K562 (cell line): ENCODE results near the gene MRPL40. TPM values are rescaled to one million over a fixed set of nuclear protein-coding genes. Genes with fewer than 3 reads are reported as not detected.

Experiments used
- CBX3 ChIP-seq, 2 experiments: IDR thresholded peaks; 1 replicate in 1 of 2; 2 replicates in 1 of 2; pipeline ENCODE4 v1.6.1; 2012; ENCODE audit warnings: inconsistent platforms in 2 of 2, low read length in 2 of 2, borderline replicate concordance in 1 of 2, control low read depth in 1 of 2
- GABPB1 ChIP-seq: sonication (generic); formaldehyde crosslinking; IDR thresholded peaks from 2 replicates; pipeline ENCODE4 v1.8.0; 2022; ENCODE audit warnings: mild to moderate bottlenecking, missing genetic modification reagents
- IRF2 ChIP-seq: sonication (generic); formaldehyde crosslinking; IDR thresholded peaks from 2 replicates; pipeline ENCODE4 v1.8.1; 2022; ENCODE audit warnings: mild to moderate bottlenecking, missing genetic modification reagents
- KDM2B ChIP-seq: fragments of 250-450 bp; sonication (Bioruptor Pico); IDR thresholded peaks from 2 replicates; pipeline ENCODE4 v1.8.0; 2021; ENCODE audit warnings: mild to moderate bottlenecking, moderate library complexity
- MYNN ChIP-seq, 2 experiments: sonication (generic); formaldehyde crosslinking in 1 of 2; IDR thresholded peaks; 2 replicates each; pipeline versions ENCODE4 v1.5.0 to v1.6.1; 2016 to 2020; ENCODE audit warnings: antibody characterized with exemption in 1 of 2, missing genetic modification reagents in 1 of 2
- NFATC3 ChIP-seq: fragments of 450-650 bp; IDR thresholded peaks from 2 replicates; pipeline ENCODE4 v1.6.1; 2017; ENCODE audit warnings: mild to moderate bottlenecking
- RB1 ChIP-seq: fragments of 450-650 bp; IDR thresholded peaks from 2 replicates; pipeline ENCODE4 v1.6.1; 2017; ENCODE audit warnings: low read depth, mild to moderate bottlenecking
- TAF7 ChIP-seq: fragments of 450-650 bp; IDR thresholded peaks from 2 replicates; pipeline ENCODE4 v1.6.1; 2016; ENCODE audit warnings: missing genetic modification characterization, missing compliant biosample characterization
- ZFPM2 ChIP-seq: fragments of 250-450 bp; sonication (Bioruptor Pico); IDR thresholded peaks from 2 replicates; pipeline ENCODE4 v1.5.1; 2022; ENCODE audit warnings: mild to moderate bottlenecking
- ZNF431 ChIP-seq: sonication (generic); formaldehyde crosslinking; IDR thresholded peaks from 2 replicates; pipeline ENCODE4 v1.8.0; 2022; ENCODE audit warnings: mild to moderate bottlenecking, missing genetic modification reagents
- ZNF507 ChIP-seq: conservative IDR thresholded peaks from 2 replicates; pipeline ENCODE4 v1.6.1; 2017; ENCODE audit warnings: missing genetic modification characterization, missing compliant biosample characterization
- ZNF77 ChIP-seq: fragments of 250-450 bp; sonication (Bioruptor Pico); IDR thresholded peaks from 2 replicates; pipeline ENCODE4 v1.5.0; 2020
- polyA plus RNA-seq, 8 experiments: library from polyadenylated mRNA; depleted of rRNA in 4 of 8; stranded (reverse) in 5 of 8; unstranded in 3 of 8; fragments of >200 nt; fragmentation: Nextera tagmentation in 2 of 8; fragmentation: Illumina TruSeq in 1 of 8; extraction: Ambion mirVana in 2 of 8; extraction: Trizol in 1 of 8; gene quantifications; 2 replicates each; pipeline versions ENCODE4 v1.2.1 to v1.2.3, GENCODE V29; 2011 to 2014; ENCODE audit warnings: inconsistent platforms in 1 of 8, missing spikeins in 1 of 8
- total RNA-seq, 7 experiments: library from RNA; depleted of rRNA in 6 of 7; stranded (reverse); fragments of >200 nt in 6 of 7; fragmentation: Illumina TruSeq in 2 of 7; extraction: Trizol in 2 of 7; gene quantifications; 2 replicates each; pipeline versions ENCODE4 v1.2.1 to v1.2.3, GENCODE V29; 2011 to 2021; ENCODE audit warnings: low replicate concordance in 1 of 7
- TF ChIP-seq, protein P1 (sequence below), 2 experiments: fragments of 450-650 bp; formaldehyde crosslinking in 1 of 2; IDR thresholded peaks; 2 replicates each; pipeline versions ENCODE4 v1.4.0 to v1.6.1; 2014 to 2020; ENCODE audit warnings: mild to moderate bottlenecking in 2 of 2, borderline replicate concordance in 1 of 2, low read depth in 1 of 2
- TF ChIP-seq, protein P2 (sequence below), 2 experiments: IDR thresholded peaks in 1 of 2; conservative IDR thresholded peaks in 1 of 2; 2 replicates each; pipeline ENCODE4 v1.6.1; 2016; ENCODE audit warnings: low read depth in 2 of 2, mild to moderate bottlenecking in 1 of 2, missing compliant biosample characterization in 1 of 2, missing genetic modification characterization in 1 of 2, moderate library complexity in 1 of 2
- TF ChIP-seq, protein P3 (sequence below): fragments of 250-450 bp; sonication (Bioruptor Pico); IDR thresholded peaks from 2 replicates; pipeline ENCODE4 v1.8.0; 2022; ENCODE audit warnings: inconsistent platforms, mild to moderate bottlenecking, moderate library complexity, borderline replicate concordance

MRPL40 gene
- total and polyA plus RNA-seq, 9 of the 15 experiments (the other 6 are each of a cell fraction or from before 2014, with no cell fraction given) = 132 to 652 (median 208) TPM

DNA sequence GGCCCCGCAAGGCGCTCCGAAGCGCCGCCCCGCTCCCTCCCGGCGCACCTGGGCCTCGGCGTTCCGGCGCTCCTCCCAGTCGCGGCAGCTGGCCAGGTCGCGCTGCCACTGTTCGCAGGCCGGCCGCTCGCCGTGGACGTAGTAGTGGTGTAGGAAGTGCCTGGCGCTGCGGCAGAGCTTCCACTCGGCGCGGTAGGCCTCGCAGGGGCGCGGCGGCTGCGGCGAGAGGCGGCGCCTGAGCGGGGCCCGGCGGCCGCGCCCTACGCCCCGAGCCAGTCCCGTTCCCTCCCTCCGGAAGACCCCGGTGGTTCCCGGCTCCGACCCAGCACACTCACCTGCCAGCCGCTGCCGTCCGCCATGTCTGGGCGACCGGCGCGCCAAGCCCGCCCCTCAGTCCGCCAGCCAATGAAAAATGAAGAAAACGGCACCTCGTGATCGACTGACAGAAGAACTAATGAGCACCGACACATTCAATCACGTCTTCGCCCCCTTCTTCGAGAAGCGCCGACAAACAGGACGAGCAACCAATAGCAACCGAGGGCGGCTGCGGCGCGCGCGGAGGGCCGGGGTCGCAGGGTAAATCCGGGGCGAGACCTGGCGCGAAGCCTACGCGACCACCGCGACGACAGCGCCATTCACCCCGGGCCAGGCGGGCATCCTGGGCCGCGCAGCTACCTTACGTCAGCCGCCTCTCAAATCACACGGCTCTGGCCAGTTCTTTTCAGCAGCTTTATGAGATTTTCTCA lies 15.2 kb downstream of the MRPL40 start, which contains the start of gene C22orf39 (continued):
- TF ChIP-seq, protein P1, sequence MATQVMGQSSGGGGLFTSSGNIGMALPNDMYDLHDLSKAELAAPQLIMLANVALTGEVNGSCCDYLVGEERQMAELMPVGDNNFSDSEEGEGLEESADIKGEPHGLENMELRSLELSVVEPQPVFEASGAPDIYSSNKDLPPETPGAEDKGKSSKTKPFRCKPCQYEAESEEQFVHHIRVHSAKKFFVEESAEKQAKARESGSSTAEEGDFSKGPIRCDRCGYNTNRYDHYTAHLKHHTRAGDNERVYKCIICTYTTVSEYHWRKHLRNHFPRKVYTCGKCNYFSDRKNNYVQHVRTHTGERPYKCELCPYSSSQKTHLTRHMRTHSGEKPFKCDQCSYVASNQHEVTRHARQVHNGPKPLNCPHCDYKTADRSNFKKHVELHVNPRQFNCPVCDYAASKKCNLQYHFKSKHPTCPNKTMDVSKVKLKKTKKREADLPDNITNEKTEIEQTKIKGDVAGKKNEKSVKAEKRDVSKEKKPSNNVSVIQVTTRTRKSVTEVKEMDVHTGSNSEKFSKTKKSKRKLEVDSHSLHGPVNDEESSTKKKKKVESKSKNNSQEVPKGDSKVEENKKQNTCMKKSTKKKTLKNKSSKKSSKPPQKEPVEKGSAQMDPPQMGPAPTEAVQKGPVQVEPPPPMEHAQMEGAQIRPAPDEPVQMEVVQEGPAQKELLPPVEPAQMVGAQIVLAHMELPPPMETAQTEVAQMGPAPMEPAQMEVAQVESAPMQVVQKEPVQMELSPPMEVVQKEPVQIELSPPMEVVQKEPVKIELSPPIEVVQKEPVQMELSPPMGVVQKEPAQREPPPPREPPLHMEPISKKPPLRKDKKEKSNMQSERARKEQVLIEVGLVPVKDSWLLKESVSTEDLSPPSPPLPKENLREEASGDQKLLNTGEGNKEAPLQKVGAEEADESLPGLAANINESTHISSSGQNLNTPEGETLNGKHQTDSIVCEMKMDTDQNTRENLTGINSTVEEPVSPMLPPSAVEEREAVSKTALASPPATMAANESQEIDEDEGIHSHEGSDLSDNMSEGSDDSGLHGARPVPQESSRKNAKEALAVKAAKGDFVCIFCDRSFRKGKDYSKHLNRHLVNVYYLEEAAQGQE (IDR thresholded peaks at IDR 0.05; ENCODE audit: borderline replicate concordance) = no peak; the same call in 1 of the 2 replicates
- TF ChIP-seq, protein P1 (CRISPR knock-in tag; IDR thresholded peaks at IDR 0.05; ENCODE audit: low read depth) = peak; percentile 87
- no peak for TF ChIP-seq ZNF431 (CRISPR knock-in tag)
- no peak for TF ChIP-seq ZNF77
- peak; percentile 91 for TF ChIP-seq ZFPM2 (CRISPR knock-in tag)
- TF ChIP-seq CBX3 (IDR thresholded peaks at IDR 0.05; ENCODE audit: borderline replicate concordance in 1 of 2, low read length in 2 of 2) = no peak
- peak; percentile 81 for TF ChIP-seq TAF7 (tag)
- no peak for TF ChIP-seq ZNF507 (tag)
- TF ChIP-seq, protein P2, sequence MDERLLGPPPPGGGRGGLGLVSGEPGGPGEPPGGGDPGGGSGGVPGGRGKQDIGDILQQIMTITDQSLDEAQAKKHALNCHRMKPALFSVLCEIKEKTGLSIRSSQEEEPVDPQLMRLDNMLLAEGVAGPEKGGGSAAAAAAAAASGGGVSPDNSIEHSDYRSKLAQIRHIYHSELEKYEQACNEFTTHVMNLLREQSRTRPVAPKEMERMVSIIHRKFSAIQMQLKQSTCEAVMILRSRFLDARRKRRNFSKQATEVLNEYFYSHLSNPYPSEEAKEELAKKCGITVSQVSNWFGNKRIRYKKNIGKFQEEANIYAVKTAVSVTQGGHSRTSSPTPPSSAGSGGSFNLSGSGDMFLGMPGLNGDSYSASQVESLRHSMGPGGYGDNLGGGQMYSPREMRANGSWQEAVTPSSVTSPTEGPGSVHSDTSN (CRISPR knock-in tag; IDR thresholded peaks at IDR 0.05; ENCODE audit: low read depth) = peak; percentile 93
- TF ChIP-seq, protein P2 (tag; conservative IDR thresholded peaks at IDR 0.05; ENCODE audit: low read depth) = peak; percentile 100
- peak; percentile 55 for TF ChIP-seq MYNN (IDR thresholded peaks at IDR 0.05)
- TF ChIP-seq MYNN (CRISPR knock-in tag; IDR thresholded peaks at IDR 0.05) = no peak
- peak; percentile 99 for TF ChIP-seq RB1
- peak; percentile 85 for TF ChIP-seq KDM2B (CRISPR knock-in tag)
- no peak for TF ChIP-seq NFATC3
- no peak for TF ChIP-seq IRF2 (CRISPR knock-in tag)
- TF ChIP-seq, protein P3, sequence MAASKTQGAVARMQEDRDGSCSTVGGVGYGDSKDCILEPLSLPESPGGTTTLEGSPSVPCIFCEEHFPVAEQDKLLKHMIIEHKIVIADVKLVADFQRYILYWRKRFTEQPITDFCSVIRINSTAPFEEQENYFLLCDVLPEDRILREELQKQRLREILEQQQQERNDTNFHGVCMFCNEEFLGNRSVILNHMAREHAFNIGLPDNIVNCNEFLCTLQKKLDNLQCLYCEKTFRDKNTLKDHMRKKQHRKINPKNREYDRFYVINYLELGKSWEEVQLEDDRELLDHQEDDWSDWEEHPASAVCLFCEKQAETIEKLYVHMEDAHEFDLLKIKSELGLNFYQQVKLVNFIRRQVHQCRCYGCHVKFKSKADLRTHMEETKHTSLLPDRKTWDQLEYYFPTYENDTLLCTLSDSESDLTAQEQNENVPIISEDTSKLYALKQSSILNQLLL (CRISPR knock-in tag) = no peak
- no peak for TF ChIP-seq GABPB1
